ENCODE measurements around the gene MAPK10.
"Not testable (repeated sequence)": the region's sequence is repeated elsewhere in the genome, so short reads cannot be mapped to it uniquely, and the experiment has no call there.

Gene MAPK10

GRCh38 chr4:86034616-86035015, 325.2 kb downstream of the MAPK10 start:
- DNase-seq (ENCODE audit: low read depth): no peak

DNA sequence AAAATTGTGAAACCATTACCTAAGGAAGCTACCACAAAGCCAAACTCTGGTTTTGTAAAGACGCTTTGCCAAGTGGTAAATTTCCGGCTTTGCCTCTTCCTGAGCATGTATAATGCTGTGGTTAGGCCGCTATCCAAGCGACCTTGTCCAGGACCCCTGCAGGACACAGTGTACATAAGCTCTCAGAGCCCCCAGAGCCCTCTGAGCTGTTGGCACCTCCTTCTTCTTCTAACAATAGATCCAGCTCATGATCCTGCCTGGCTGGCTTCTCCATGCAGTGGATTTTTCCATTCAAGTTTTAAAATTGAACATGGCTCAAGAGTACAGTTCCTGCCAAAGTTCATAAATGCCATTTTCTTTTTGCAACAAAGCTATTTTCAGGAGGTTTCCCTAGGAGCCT, 326.7 kb downstream of the MAPK10 start:
- no peak for DNase-seq (ENCODE audit: low read depth)

- DNase-seq (ENCODE audit: low read depth): no peak
Measured at GRCh38 chr4:86032476-86033022, 327.3 kb downstream of the MAPK10 start.

- DNase-seq (ENCODE audit: low read depth): no peak
Measured at GRCh38 chr4:86031927-86032326, 327.9 kb downstream of the MAPK10 start.

DNA sequence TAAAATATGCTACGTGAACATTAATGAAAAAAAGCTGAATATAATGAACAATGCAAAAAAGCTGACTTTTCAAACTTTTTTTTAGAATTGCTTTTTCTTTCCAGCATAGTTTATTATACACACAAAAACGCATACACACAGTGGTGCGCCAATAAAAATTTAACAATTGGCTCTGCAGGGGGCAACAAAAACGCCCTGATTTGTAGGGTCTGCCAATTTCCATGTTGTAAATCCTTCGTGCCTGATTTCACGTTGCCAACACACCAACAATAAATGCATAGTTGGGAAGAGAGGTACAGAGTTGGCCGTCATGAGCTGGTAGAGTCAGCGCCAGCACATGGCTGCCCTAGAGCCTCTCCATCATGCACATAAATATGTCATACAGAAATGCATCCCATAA, 333.1 kb downstream of the MAPK10 start:
- no peak for DNase-seq (ENCODE audit: low read depth)

GRCh38 chr4:86021671-86022070, 338.2 kb downstream of the MAPK10 start:
- not testable (repeated sequence) for DNase-seq (ENCODE audit: low read depth)

GRCh38 chr4:86019906-86020305, 339.9 kb downstream of the MAPK10 start:
- DNase-seq (ENCODE audit: low read depth): no peak

DNA sequence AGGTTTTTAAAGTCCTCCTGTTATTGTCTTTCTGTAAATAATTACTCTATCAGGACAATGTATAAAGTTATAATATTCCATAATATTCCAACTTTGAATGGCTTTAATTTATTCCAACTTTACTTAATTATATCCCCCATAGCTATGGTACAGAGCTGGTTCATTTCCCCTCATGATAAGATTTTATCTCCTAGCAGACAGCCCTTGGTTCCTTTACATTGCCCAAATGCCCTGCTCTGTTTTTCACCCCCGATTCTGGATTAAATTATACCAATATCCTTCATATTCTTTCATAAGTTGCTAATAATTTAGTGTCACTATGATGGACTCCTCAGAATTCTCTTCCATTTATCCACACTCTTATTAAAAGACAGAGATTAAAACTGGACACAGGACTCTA, 340.5 kb downstream of the MAPK10 start:
- DNase-seq (ENCODE audit: low read depth): no peak

- no peak for DNase-seq (ENCODE audit: low read depth)
Measured at GRCh38 chr4:86015412-86016350, 344.2 kb downstream of the MAPK10 start.

DNA sequence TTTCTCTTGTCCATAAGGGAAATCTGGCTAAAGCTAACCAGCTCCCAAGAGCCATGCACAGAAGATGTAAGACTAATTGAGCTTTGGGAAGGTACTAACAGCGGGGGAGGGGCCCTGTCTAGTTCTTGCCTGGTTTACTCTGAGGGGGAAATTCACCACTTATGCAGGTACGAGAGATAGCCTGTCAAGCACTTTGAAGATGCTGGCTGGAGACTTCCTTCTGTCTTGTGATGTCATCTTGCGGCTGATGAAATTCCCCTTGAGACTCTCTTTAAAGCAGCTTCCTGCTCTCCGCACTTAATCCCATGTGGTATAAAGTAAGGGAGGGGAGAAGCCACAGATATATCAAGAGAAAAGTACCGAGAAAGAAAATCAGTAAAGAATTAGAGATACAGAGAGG, 345.3 kb downstream of the MAPK10 start:
- no peak for DNase-seq (ENCODE audit: low read depth)

DNA sequence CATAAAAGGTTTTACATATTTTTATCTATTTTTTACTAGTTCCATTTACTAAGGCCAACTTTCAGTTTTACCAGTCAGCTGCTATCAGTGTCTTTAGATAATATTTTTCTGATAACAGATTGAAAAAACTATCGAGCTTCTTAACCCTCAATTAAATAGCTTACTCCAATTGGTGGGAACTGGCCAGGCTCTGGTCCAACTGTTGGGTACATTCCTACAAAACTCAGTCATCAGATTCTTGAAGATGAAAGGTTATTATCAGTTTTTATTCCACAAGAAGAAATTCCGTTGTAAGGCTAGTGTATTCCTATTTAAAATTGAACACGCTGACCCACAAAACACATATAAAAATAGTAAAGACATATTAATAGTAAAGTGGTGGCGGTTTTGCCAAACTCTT, 346.2 kb downstream of the MAPK10 start:
- no peak for DNase-seq (ENCODE audit: low read depth)

DNA sequence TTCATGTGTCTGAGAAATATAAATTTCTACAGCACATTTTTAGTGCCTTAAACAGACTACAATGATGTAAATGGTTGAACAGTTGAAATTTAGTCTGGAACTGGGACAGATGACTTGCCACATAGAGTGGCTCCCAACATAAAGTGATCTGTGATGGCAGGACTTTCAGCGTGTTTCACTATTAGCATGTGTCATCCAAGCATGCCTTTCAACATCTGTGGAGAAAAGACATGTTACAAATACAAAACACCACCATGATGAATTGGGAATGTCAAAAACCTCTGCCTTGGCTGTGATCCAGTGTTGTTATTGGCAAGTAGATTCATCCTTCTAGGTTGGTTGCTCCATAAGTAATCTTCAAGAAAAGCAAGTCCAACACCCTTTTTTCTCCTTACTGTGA, 348.7 kb downstream of the MAPK10 start:
- DNase-seq (ENCODE audit: low read depth): no peak

DNA sequence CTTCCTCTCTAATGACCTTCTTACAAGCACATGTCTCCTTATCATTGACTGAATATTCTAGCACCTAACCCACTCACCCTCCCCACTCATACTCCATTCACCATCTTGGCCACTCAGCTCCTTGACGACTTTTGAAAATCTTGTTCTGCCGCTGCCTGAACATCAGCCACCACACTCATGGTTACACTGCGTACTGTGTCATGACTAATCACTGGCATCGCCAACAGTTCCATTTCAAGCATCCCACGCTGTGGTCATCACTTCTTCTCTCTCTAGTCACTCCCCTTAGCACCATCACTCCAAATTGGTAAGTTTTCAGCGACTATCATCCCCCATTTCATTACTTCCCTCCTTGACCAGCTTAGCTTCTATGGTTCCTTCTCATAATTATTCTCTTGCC, 352.8 kb downstream of the MAPK10 start:
- DNase-seq (ENCODE audit: low read depth): no peak

DNA sequence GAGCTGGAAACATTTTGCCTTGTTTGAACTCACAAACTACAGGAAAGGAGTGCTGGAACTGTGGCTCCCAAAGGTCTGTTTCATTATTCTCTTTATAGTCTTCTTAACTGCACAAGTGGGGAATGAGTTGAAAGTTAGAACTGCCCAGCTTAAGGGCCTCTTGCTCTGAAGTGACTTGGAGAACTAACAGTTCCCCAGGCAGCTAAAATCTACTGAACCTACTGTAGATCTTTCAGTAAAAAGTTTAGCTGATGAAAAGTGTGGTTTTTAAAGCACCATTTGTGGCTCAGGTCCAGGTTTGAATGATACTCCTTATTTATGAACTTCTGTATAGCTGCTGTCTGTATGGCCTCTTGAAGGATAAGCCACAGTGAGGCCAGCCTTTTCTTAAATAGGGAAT, 353.8 kb downstream of the MAPK10 start:
- DNase-seq (ENCODE audit: low read depth): no peak

GRCh38 chr4:86004030-86004429, 355.8 kb downstream of the MAPK10 start:
- DNase-seq (ENCODE audit: low read depth): no peak

DNA sequence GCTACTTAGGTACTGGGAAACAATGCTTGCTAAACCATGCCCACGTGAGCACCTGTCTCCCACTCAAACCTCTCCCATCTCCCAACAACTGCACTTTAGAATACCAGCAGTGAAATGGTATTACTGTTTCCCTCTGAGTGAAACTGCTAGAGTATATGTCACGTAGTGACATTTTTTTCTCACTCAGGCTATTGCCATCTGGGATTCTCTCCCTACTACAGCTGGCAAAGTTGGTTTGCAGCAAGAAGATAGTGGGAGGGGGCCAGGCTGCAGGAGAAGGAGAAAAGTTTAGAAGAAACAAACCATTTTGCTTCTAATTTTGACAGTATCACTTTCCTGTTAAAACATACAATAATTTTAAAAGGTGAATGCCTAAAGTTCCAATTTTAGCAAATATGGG, 358.3 kb downstream of the MAPK10 start:
- no peak for DNase-seq (ENCODE audit: low read depth)

- DNase-seq (ENCODE audit: low read depth): no peak
Measured at GRCh38 chr4:85995361-85995760, 364.5 kb downstream of the MAPK10 start.

- DNase-seq (ENCODE audit: low read depth): no peak
Measured at GRCh38 chr4:85994576-85994975, 365.3 kb downstream of the MAPK10 start.

- no peak for DNase-seq (ENCODE audit: low read depth)
Measured at GRCh38 chr4:85993641-85994040, 366.2 kb downstream of the MAPK10 start.

- DNase-seq (ENCODE audit: low read depth): no peak
Measured at GRCh38 chr4:85986266-85986665, 373.6 kb downstream of the MAPK10 start.

GRCh38 chr4:85979276-85979675, 380.6 kb downstream of the MAPK10 start:
- DNase-seq (ENCODE audit: low read depth): no peak

- no peak for DNase-seq (ENCODE audit: low read depth)
Measured at GRCh38 chr4:85970535-85970934, 389.3 kb downstream of the MAPK10 start.

DNA sequence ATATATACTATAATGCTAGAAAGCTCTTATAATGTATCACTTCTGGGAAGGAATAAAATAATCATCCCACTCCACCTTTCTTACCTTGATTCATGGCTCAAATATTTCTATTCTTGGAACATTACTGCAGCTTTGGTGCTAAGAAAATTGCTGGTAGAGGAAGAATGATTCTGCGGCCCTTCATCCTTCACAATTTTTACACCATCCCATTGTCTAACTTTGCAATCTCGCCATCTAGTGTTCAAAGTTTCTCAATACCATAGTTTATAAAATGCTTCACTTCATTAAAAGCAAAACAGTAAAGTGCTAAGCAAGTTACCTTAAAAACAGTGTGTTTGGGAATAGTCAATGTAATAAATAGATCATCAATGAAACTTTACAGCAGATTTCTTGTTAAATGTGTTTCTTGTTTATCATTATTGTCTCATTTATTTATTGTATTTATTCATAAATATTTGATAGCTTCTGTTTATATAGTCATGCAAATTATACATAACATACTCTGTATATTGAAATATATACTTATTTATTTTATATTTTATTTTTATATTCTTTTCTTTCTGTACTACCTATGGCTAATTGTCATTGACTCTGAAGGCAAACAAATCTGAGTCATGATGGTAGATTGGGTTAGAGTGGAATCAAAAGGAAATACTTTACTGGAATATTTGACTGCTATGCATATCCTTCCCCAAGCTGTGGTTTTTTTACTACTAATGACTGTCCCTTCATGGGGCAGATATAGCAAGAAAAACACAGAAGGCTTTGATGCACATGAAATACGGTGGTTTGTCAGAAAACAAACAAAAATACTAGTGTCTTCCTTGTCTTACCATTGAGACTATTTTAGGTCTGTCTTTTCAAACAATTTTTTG, 390.7 kb downstream of the MAPK10 start:
- no peak for DNase-seq (ENCODE audit: low read depth)
